Measurements from ENCODE around the gene AHCYL1.

Gene AHCYL1

DNA sequence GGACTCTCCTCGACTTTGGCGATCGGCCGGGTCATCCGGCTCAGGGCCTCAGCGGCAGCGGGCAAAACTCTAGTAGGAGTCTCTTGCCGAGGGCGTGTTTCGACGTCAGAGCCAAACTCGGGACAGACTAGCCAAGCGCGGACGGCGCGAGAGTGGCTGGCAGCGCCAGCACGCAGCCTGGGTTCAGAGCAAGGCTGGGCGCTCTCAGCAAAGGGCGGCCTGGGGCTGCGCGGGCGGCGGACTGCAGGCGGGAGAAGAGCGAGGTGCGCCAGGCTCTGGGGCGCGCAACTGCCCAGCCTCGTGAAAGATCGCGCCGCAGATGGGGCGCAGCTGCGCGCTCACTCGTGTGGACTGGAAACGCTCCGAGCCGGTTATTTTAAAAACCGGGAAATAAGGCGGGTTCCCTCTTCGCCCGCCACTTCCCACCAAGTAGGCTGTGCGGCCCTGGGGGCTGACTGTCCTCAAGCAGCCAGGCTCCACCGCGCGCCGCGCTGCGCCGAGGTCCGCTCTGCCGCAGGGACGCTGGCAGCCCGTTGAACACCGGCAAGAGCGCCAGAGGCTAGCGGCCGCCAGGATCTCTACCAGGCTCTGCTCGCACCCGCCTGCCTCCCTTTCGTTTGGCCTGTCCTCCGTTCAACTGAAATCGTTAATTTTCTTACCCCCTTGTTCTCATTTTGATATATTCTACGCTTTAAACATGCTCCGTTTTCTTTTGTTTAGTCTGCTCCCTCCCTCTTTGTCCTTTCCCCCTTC, 83.5 kb downstream of the AHCYL1 start:
- no peak for DNase-seq (ENCODE audit: extremely low spot score)
- TF ChIP-seq CTBP1 (IDR thresholded peaks at IDR 0.05; ENCODE audit: borderline replicate concordance): no peak
- no peak for TF ChIP-seq ARNT (IDR thresholded peaks at IDR 0.05)
- no peak for TF ChIP-seq FOXK2 (IDR thresholded peaks at IDR 0.05)
- ChIA-PET CTCF (interaction anchor here (0.8 to 1.3 kb wide), 2 partner anchors 14 to 49 kb away, joined by 3 to 7 read pairs; no protein-coding TSS in a partner anchor), POLR2A (no interaction called here)

DNA sequence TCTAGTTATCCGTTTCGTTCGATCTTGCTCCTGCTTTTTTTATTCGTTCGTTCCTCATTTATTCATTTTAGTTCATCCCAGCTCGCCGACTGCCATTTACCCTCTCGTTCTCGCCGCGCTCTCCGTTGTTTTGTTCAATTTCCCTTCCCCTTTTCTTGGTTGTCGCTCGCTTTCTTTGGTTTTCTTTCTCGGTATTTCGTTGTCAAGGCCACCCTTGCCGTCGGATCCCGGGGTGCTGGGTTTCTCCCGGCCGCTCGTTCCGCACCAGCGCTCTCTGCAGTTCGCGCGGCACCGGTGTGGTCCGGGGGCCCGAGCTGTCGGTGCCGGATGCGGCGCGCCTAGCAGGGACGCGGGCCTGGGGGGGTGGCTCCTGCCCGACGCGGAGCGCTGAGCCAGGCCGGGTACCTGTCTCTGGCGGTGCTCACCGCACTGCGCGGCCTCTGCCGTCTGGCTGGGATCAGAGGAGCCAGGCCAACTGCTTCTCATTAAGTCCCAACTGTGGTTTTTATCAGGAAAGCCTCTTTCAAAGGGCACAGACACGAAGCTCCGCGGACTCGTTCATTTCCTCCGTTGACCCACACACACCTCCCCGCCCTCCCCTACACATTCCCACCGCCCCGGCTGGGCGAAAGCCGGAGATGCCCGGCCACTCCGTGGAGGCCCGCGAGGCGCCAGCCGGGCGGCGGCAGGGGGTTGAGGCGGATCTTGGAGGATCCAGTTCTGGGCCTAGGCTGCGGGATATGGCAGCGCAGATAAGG, 84.3 kb downstream of the AHCYL1 start:
- CTCF ChIA-PET: no interaction called here
- POLR2A ChIA-PET: no interaction called here
- DNase-seq (ENCODE audit: extremely low spot score): no peak
- TF ChIP-seq HDGF (IDR thresholded peaks at IDR 0.05; ENCODE audit: borderline replicate concordance) (no peak), SP1 (IDR thresholded peaks at IDR 0.05) (no peak), FOXM1 (IDR thresholded peaks at IDR 0.05; ENCODE audit: borderline replicate concordance) (no peak), TARDBP (IDR thresholded peaks at IDR 0.05) (no peak), FOXA1 (IDR thresholded peaks at IDR 0.05) (no peak), ARNT (IDR thresholded peaks at IDR 0.05) (no peak), BHLHE40 (IDR thresholded peaks at IDR 0.05; ENCODE audit: borderline replicate concordance) (no peak), CTBP1 (IDR thresholded peaks at IDR 0.05; ENCODE audit: borderline replicate concordance) (no peak), L3MBTL2 (conservative IDR thresholded peaks at IDR 0.05) (no peak), ELF4 (IDR thresholded peaks at IDR 0.05) (no peak), FOXK2 (IDR thresholded peaks at IDR 0.05) (no peak), ZNF384 (IDR thresholded peaks at IDR 0.05) (no peak), NFRKB (IDR thresholded peaks at IDR 0.05) (no peak), SUZ12 (IDR thresholded peaks at IDR 0.05) (no peak), LEF1 (IDR thresholded peaks at IDR 0.05; ENCODE audit: borderline replicate concordance) (no peak)
- TF ChIP-seq, protein P1, sequence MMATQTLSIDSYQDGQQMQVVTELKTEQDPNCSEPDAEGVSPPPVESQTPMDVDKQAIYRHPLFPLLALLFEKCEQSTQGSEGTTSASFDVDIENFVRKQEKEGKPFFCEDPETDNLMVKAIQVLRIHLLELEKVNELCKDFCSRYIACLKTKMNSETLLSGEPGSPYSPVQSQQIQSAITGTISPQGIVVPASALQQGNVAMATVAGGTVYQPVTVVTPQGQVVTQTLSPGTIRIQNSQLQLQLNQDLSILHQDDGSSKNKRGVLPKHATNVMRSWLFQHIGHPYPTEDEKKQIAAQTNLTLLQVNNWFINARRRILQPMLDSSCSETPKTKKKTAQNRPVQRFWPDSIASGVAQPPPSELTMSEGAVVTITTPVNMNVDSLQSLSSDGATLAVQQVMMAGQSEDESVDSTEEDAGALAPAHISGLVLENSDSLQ (IDR thresholded peaks at IDR 0.05): no peak

DNA sequence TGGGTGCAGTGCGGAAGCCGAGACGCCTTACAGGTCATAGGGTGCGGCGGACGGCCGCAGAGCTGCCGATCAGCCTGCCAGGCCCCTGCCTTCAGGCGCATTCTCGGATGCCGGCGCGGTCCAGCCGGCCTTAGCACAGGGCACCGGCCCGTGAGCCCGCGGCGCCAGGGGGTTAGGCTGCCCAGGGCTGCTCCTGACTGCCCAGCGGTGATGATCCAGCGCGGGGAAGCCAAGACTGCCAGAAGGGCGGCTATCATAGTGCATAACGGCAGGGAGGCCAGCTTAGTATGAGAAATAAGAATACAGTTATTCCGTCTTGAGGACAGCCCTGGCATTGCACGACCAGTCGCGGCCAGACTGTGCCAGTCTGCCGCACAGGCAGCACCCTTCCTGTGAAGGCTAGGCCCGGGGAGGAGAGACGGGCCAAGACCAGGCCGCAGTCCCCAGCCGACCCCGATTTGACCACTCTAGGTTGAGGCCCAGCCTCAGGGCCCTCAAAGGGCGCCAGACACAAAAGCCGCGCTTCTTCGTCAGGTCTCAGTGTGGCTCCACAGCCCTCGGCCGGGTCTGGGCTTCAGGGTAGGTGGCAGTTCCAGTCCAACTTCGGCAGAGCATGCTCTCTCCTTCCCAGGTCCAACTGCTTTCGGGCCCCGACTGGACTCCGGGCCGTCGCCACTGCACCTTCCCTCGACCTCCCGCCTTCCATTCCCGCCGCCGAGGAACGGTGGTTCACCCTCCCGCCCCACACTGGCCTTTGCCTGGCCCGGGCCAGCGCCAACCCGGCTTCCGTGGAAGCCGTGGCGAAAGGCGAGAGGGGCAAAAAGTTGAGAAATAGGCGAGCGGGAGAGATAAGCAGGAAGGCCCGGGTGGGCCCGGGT, 85.1 kb downstream of the AHCYL1 start:
- TF ChIP-seq FOXA1 (IDR thresholded peaks at IDR 0.05): no peak
- no peak for TF ChIP-seq FOXM1 (IDR thresholded peaks at IDR 0.05; ENCODE audit: borderline replicate concordance)
- TF ChIP-seq SUZ12 (IDR thresholded peaks at IDR 0.05): no peak
- TF ChIP-seq TARDBP (IDR thresholded peaks at IDR 0.05): no peak
- no peak for TF ChIP-seq LEF1 (IDR thresholded peaks at IDR 0.05; ENCODE audit: borderline replicate concordance)
- no peak for TF ChIP-seq SP1 (IDR thresholded peaks at IDR 0.05)
- TF ChIP-seq ZNF384 (IDR thresholded peaks at IDR 0.05): no peak
- TF ChIP-seq CTBP1 (IDR thresholded peaks at IDR 0.05; ENCODE audit: borderline replicate concordance): no peak
- TF ChIP-seq HDGF (IDR thresholded peaks at IDR 0.05; ENCODE audit: borderline replicate concordance): no peak
- no peak for TF ChIP-seq L3MBTL2 (conservative IDR thresholded peaks at IDR 0.05)
- TF ChIP-seq BHLHE40 (IDR thresholded peaks at IDR 0.05; ENCODE audit: borderline replicate concordance): no peak
- TF ChIP-seq FOXK2 (IDR thresholded peaks at IDR 0.05): no peak
- TF ChIP-seq ELF4 (IDR thresholded peaks at IDR 0.05): no peak
- no peak for TF ChIP-seq NFRKB (IDR thresholded peaks at IDR 0.05)
- TF ChIP-seq ARNT (IDR thresholded peaks at IDR 0.05): no peak
- TF ChIP-seq, protein P1 (IDR thresholded peaks at IDR 0.05): no peak
- no peak for DNase-seq (ENCODE audit: extremely low spot score)
- ChIA-PET CTCF (no interaction called here), POLR2A (no interaction called here)

DNA sequence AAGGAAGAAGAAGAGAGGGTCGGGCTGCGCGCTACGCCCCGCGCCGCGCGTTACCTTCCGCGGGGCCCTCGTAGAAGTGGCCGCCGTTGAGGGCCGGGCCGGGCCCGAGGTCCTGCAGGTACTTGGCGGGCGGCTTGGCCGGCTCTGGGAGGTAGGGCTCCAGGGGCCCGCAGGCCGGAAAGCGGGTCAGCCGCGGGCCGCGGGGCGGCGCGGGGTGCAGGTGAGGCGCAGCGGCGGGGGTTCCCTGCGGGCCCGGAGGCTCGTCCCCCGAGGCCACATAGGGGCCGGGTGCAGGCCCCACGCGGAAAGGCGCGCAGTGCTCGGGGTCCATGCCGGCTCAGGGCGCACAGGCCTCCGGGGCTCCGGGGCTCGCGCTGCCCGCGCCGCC, 85.7 kb downstream of the AHCYL1 start:
- no peak for DNase-seq (ENCODE audit: extremely low spot score)
- ChIA-PET POLR2A (no interaction called here), CTCF (no interaction called here)
- TF ChIP-seq ZNF384 (IDR thresholded peaks at IDR 0.05) (no peak), TARDBP (IDR thresholded peaks at IDR 0.05) (no peak), CTBP1 (IDR thresholded peaks at IDR 0.05; ENCODE audit: borderline replicate concordance) (no peak), ELF4 (IDR thresholded peaks at IDR 0.05) (no peak), L3MBTL2 (conservative IDR thresholded peaks at IDR 0.05) (no peak), SP1 (IDR thresholded peaks at IDR 0.05) (no peak), FOXM1 (IDR thresholded peaks at IDR 0.05; ENCODE audit: borderline replicate concordance) (no peak), BHLHE40 (IDR thresholded peaks at IDR 0.05; ENCODE audit: borderline replicate concordance) (no peak), SUZ12 (IDR thresholded peaks at IDR 0.05) (no peak), HDGF (IDR thresholded peaks at IDR 0.05; ENCODE audit: borderline replicate concordance) (no peak), NFRKB (IDR thresholded peaks at IDR 0.05) (no peak), LEF1 (IDR thresholded peaks at IDR 0.05; ENCODE audit: borderline replicate concordance) (no peak), ARNT (IDR thresholded peaks at IDR 0.05) (no peak), FOXA1 (IDR thresholded peaks at IDR 0.05) (no peak)
- TF ChIP-seq, protein P1 (IDR thresholded peaks at IDR 0.05): no peak

DNA sequence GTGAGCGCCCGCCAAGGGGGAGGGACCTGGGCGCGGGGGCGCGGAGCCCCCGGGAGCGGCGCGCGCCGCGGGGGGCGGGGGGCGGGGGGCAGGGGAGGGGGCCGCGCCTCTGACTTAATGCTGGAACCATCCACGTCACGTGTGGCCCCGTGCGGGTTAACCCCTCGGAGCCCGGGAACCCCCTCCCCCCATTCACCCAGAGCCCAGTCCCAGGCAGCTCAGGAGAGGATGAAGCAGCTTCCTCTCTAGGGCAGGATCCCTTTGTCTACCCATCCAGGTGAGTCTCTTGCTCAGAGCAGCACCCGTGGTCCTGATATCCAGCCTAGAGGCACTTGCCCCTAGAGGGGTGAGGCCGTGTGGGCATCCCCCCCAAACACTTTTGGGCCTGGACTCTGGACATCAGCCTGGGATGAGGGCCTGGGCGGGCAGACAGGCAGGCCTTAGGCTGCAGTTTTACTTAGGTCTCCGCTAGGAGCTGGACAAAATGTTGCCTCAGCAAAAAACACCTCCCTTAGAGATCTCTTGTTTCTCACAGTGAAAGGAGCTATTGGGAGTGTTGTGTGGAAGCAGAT, 86.2 kb downstream of the AHCYL1 start, which contains the start of gene ALX3:
Gene ALX3 (minus strand): TSS at position 2 of the 572 bp plus-strand sequence. CDS start 60 bp downstream, outside the sequence.
- ChIA-PET CTCF (interaction anchor here (1.5 to 2.8 kb wide), 2 partner anchors 18 to 46 kb away, joined by 5 to 14 read pairs; no protein-coding TSS in a partner anchor), POLR2A (interaction anchor here (1.1 kb wide), 1 partner anchor 9 kb away, joined by 5 read pairs; no protein-coding TSS in a partner anchor)
- TF ChIP-seq SP1 (IDR thresholded peaks at IDR 0.05) (no peak), NFRKB (IDR thresholded peaks at IDR 0.05) (no peak), BHLHE40 (IDR thresholded peaks at IDR 0.05; ENCODE audit: borderline replicate concordance) (no peak), ARNT (IDR thresholded peaks at IDR 0.05) (no peak), HDGF (IDR thresholded peaks at IDR 0.05; ENCODE audit: borderline replicate concordance) (no peak), LEF1 (IDR thresholded peaks at IDR 0.05; ENCODE audit: borderline replicate concordance) (no peak), ELF4 (IDR thresholded peaks at IDR 0.05) (no peak), CTBP1 (IDR thresholded peaks at IDR 0.05; ENCODE audit: borderline replicate concordance) (no peak), FOXM1 (IDR thresholded peaks at IDR 0.05; ENCODE audit: borderline replicate concordance) (no peak), FOXK2 (IDR thresholded peaks at IDR 0.05) (no peak)
- TF ChIP-seq, protein P1 (IDR thresholded peaks at IDR 0.05): no peak
- no peak for DNase-seq (ENCODE audit: extremely low spot score)
